Tibial nerve (tissue), 4 donors: Measurements from ENCODE around the gene EMID1.

Experiments used
- EP300 ChIP-seq, 2 donors: sonication (generic); formaldehyde crosslinking; IDR thresholded peaks; one replicate each; pipeline ENCODE4 v1.6.1; 2017; ENCODE audit warnings: antibody characterized with exemption in 2 of 2, mild to moderate bottlenecking in 1 of 2
- POLR2A ChIP-seq, 2 donors: fragments of 450-650 bp; IDR thresholded peaks; one replicate each; pipeline ENCODE4 v1.6.1; 2017; ENCODE audit warnings: antibody characterized with exemption in 2 of 2, mild to moderate bottlenecking in 2 of 2, moderate library complexity in 2 of 2
- TF ChIP-seq, protein P1 (sequence below), 5 experiments: fragments of 200-600 bp in 3 of 5; fragments of 450-650 bp in 2 of 5; sonication (generic) in 3 of 5; IDR thresholded peaks; one replicate each; pipeline ENCODE4 v1.5.1; 2016 to 2019; ENCODE audit warnings: antibody characterized with exemption in 5 of 5, mild to moderate bottlenecking in 3 of 5, moderate library complexity in 2 of 5

DNA sequence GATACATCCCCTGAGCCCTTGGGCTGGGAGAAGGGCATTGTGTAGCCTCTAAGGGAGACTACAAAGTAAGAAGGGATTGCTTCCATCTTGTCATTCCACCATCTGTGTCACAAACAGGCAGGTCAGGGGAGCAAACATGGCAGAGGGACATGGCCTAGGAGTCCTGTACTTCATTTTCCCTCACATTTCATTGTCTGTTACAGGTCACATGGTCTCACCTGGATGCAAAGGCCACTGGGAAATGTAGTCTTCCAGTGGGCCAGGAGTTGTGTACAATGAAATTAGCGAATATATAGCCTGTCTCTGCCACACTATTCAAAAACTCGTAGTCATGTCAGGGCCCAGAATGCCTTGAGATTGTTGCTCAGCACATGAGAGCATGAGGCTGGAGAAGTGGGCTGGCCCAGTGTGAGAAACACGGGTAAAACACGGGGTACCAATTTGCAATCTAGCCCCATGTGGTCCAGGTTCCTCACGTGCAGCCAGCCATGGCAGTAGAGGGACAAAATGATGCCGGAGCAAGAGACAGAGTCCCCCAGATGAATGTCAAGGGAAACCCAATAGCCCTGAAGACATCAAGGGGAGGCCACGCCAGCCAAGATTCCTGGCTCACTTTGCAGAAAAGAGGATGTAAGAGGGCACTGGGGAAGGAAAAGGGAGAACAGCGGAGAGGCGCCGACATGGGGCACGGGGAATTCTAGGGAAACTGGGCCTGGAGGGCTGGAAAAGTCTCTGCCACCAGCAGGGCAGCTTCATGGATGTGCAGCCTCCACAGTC is 47.7 kb upstream of the EMID1 start:
- TF ChIP-seq, protein P1, sequence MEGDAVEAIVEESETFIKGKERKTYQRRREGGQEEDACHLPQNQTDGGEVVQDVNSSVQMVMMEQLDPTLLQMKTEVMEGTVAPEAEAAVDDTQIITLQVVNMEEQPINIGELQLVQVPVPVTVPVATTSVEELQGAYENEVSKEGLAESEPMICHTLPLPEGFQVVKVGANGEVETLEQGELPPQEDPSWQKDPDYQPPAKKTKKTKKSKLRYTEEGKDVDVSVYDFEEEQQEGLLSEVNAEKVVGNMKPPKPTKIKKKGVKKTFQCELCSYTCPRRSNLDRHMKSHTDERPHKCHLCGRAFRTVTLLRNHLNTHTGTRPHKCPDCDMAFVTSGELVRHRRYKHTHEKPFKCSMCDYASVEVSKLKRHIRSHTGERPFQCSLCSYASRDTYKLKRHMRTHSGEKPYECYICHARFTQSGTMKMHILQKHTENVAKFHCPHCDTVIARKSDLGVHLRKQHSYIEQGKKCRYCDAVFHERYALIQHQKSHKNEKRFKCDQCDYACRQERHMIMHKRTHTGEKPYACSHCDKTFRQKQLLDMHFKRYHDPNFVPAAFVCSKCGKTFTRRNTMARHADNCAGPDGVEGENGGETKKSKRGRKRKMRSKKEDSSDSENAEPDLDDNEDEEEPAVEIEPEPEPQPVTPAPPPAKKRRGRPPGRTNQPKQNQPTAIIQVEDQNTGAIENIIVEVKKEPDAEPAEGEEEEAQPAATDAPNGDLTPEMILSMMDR (IDR thresholded peaks at IDR 0.05), result no peak
- TF ChIP-seq POLR2A (IDR thresholded peaks at IDR 0.05) (no peak), EP300 (IDR thresholded peaks at IDR 0.05) (no peak)
